CD4-positive, alpha-beta T cell treated with Interleukin-1 beta for 1 hour (primary cell): ENCODE measurements around the gene COL27A1.
A peak's percentile ranks its signal among the peaks of the same experiment; 100 is the strongest.

Experiments used
- DNase-seq, 2 donors: peaks; one replicate each; pipeline ENCODE4 v3.0.0-alpha.2; 2020 to 2022

The COL27A1 gene

DNA sequence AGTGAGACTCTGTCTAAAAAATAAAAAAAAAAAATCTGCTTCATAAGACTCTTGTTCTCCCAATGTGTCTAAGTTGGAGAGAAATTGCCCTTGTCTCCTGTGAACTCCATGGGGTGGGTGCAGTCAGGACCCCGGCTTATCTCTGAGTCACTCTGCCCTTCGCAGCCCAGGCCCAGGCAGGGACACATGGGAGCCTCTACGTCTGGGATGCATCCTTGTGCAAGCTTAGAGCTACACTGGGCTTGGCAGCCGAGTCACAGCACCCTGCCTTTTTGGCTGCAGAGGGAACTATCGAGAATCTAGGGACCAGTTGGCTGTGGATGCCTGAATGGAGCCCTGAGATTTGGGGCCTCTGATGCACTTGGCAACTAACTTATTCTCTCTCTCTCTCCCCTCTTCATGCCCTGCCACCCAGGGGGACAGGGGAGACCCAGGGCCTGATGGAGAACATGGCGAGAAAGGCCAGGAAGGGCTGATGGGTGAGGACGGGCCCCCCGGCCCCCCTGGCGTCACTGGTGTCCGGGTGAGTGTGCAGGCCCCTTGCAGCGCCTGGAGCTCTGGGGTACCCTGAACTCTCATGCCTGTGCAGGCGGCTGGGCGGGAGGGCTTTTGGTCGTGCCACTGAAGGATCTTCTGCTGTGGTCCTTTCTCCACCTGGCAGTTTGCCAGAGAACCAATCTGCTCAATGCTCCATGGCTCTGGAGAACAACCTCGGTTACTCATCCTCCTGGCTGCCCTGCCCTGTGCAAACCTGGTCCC, 120.1 kb downstream of the COL27A1 start:
- DNase-seq: no peak

DNA sequence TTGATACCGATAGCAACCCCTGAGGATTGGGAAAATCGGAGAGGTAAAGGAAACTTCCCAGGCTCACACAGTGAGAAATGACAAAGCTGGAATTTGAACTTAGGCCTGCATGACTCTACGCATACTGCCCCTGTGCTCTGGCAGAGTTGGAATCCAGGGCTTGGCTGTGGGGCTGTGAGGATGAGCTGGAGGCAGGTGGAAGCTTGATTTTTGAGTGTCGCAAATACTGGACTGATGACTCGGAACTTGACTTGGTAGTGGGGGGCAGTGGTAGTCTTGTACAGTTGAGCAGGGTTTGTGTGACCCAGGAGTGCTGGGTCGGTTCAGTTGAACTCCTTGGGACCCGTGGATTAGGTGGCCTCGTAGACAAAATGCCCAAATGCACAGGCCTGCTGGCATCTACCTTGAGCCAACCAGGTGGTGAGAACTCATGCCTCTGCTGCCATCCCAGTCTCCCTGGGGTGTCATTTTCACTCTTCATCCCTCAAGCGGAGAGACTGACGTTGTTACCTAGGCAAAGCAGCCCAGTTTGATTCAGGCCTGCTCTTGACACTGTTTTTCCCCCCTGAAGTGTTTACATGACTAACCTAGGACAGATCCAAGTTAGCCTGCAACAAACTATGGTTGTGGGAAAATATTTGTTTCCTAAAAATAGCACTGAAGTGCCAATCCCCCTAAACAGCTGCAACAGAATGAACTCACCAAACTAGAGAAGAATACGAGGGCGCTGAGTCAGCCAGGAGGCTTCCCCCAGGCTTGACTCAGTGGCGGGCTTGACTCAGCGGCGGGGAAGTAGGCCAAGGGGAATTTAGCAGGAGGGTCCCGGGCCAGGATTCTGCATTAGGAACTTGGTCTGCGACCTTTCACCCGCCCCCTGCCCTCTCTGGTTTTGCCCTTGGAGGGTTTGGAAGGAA, 121.8 kb downstream of the COL27A1 start:
- DNase-seq: no peak

DNA sequence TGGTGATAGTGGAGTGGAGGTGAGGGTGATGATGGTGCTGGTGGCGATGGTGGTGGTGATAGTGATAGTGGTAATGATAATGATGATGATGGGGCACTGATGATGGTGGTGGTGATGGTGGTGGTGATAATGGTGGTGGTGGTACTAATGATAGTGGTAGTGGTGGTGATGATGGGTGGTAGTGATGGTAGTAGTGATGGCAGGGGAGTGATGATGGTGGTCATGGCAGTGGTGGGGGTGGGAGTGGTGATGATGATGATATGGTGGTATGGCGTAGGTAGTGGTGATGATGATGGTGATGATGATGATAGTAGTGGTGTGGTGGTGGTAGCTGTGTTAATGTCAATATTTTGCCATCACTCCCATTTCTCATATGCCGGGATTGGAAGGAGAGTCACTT, 123.0 kb downstream of the COL27A1 start:
- DNase-seq: no peak

DNA sequence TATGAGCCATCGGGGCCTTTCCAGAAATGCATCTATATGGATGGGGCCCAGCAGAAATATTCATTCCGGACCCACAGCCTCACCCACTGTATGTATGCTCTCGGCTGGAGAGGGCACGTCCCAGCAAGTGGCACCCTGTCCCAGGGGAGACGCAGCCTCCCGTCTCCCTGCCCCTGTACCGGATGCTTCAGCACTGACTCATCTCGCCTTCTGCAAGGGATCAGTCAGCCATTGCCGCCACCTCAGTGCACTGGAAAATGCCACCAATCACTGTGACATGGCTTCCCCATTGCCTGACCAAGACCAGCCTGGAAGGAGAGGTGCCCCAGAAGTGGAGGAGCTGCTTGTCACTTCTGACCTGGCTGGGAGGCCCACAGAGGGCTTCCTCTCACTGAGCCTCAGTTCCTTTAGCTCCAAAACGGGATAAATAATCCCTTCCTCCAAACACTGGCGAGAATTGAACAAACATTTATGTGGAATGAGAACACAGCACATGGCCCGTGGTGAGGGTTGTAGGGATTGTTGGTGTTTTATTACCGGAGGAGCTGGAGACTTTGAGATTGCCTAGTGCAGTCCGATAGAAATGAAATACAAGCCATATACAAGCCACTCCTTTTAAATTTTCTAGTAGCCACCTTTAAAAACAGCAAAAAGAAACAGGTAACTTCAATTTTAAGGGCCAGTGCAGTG, 123.7 kb downstream of the COL27A1 start:
- DNase-seq: no peak

DNA sequence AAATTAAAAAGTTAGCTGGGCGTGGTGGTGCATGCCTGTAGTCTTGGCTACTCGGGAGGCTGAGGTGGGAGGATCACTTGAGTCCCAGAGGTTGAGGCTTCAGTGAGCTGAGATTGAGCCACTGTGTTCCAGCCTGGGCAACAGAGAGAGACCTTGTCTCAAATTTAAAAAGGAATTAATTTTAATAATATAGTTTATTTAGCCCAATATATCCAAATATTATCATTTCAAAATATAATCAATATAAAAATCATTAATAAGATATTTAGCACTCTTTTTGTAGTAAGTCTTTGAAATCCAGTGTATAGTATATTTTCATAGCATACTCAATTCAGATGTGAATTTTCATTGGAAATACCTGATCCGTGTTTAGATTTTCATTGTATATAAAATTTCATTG, 124.4 kb downstream of the COL27A1 start:
- DNase-seq: no peak

DNA sequence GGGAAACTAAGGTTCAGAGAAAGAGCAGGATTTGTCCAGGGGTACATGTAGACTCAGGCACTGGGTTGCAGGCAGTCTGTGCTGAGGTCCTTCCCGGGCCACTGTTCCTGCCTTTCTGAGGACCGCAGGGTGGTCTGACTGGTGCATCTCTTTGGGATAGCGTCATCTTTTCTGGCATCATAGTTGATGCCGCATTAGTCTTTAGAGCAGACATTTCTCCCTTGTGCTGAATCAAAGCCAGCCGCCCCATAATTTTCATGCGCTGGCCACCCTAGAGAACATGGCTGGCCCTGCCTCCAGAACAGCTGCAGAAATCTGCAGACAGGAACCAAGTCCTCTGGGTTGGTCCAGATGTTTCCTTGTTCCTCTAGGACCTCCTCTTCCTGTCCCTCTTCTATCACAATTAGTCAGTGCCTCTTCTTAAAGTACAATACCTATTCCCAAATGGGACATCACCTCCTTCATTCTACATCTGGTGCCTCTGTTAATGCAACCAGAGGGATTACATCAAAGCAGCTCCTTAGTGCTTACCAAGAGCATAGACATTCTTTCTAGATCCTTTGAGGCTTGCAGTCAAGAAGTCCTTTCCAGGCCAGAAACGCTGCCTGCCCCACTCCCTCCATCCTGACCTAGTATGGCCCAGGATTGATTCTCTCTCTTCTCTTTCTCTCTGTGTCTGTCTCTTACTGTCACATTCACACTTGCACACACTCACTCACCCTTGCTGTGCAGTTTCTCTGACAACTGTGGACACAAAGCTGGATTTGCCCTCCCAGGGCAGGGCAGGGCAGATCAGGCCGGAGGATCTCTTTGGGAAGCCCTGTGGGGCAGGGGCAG, 125.5 kb downstream of the COL27A1 start:
- DNase-seq: no peak

DNA sequence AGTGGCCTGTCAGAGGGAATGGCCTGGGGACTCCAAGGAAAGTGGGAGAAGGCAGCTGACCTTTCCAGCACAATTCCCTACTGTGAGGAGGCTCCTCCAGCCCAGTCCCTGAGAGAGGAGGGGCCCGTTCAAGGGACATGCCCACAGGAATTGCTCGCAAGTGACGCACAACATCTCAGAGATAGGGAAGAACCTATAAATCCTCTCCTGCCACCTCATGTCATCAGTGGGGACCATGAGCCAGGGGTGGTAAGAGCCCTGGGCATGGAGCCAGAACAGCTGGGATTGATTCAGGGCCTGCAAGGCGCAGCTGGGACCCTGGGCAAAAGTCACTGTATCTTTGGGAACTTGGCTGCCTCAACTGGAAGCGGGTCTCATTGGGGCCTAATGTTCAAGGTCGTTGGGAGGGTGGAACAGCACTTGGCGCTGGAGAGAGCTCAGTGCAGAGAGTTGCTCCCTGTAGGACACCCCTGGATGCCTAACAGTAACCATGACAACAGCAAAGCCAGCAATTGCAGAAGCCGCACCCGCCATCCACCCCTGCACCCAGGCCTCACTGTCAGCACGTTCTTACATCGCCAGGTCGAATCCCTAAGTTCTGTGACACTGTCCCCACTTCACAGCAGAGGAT, 126.3 kb downstream of the COL27A1 start:
- DNase-seq: no peak

DNA sequence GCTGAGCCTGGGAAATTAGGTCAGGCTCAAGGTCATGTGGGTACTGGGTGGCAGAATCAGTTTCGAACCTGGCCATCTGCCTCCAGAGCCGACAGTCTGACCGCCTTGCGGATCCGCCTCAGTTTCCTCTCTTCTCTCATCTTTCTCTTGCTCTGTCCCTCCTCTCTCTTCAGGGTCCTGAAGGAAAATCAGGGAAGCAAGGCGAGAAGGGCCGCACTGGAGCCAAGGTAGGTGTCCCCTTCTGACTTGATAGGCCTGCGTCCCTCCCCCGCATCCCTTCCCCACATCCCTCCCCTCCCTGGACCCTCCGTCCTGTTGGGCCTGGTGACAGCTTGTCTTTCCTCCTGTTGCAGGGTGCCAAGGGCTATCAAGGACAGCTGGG, 126.8 kb downstream of the COL27A1 start:
- DNase-seq: no peak

DNA sequence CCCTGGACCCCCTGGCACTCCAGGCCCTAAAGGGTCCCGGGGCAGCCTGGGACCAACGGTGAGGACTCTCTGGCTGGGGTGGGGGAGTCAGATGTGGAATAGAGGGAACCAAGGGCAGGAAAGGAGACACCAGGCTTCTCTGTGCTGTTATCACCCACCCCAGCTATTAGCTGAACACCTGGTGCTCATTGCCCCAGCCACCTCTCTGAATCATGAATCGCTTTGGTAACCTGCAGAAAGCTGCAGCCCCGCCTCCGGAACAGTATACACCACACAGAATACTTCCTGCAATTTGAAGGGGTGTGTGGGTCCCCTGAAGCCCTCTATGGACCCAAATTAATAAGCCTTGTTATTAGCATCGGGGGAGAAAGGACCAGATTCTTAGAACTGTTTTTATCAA, 127.2 kb downstream of the COL27A1 start:
- no peak for DNase-seq

DNA sequence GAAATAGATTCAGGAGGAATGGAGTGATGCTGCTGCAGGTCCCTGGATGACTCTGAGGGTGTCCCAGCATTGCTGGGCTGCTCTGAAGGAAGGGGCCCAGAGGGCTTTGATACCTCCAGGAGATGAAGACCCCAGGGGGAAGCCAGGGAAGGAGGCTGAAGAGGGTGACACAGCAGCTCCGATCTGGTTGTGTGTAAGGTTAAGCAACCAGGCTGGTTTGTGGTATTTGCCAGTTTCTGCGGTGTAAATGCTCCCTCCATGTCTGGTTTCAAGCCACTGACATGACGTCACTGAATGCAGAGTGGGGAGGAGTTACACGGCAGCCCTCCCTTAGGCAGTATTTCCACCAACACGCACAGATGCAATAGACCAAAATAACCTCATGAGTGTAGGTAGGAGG, 127.6 kb downstream of the COL27A1 start:
- peak in 1 of 2 donors; percentile 5 for DNase-seq

DNA sequence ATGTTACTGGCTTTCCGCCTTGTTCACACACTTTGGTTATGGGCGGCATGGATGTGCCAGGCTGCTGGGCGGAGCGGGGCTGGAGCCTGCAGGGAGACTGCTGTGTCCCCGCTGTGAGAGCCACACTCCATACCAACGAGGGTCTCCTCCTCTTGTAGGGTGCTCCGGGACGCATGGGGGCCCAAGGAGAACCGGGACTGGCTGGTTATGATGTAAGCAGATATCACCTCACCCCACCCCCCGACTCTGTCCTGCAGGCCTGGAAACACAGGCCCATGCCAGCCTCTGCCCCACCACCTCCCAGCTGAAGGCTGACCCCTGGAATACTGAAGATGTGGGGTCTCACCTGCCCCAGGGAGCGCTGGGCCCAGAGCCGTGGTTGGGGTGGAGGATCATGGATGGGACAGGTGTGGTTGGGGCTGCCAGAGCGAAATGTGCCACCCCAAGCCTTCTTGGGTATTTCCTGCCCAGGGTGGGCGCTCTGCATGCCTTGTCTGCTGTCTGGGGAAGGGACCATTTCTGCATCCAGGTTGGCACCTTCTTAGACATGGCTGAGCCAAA, 128.3 kb downstream of the COL27A1 start:
- no peak for DNase-seq

DNA sequence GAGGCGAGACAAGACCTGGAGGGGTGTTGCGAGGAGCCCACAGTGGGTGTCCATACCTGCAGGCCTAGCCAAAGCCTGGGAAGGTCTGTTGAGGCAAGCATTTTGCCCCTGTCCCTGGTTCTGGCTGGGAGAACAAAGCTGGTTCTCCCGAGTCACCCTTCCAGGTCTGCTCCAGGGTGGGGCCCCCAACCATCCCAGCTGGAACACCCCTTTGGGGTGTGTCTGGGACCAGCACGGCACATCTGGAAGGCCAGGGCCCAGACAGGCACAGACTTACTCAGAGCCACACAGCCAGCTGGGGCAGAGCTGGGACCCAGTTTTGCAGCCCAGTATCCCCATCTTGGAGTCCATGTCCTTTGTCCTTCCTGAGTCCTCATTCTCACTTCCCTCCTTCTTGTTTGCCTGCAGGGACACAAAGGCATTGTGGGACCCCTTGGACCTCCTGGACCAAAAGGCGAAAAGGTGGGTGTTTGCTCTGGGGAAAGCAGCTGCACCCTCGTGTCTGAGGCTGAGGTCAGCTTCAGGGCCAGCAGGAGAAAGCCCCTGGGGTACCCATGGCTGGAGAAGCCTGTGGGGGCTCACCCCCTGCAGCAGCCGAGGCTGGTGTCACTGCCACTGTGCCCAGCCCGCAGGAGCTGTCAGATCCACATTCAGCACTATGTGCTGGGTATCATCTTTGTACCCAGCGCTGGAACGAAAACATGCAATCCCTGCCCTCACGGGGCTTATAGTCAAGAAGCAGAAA, 129.2 kb downstream of the COL27A1 start:
- no peak for DNase-seq

DNA sequence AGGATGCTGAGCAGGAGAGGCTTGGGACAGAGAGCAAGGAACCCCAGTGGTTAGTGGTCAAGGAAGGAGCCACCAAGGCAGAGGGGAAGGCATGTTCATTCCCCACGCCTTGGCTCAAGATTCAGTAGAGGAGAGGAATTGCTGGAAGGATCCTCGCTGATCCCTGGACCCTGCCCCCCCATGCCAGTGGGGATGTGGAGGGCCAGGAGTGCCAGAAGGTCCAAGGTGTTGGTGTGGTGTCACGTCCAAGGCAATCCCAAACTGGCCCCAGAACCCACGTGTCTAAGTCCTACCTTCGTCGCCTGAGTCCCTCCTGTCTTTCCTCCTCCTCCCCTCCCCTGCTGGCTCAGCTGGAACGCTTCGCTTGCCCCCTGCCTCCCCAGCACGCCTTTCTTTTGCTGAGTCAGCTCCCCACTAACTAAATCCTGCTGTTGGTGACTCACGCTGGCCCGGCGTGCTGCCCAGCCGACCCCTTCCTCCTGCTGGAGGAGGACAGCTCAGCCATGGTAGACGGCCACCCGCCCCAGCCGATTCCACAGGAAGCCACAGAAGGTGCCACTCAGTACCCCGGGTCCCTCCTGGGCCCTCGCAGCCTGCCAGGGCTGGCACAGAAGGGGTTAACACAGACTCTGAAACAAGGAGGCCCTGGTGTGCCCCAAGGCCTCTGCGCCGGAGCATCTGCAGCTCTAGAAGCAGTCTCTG, 130.0 kb downstream of the COL27A1 start:
- no peak for DNase-seq

DNA sequence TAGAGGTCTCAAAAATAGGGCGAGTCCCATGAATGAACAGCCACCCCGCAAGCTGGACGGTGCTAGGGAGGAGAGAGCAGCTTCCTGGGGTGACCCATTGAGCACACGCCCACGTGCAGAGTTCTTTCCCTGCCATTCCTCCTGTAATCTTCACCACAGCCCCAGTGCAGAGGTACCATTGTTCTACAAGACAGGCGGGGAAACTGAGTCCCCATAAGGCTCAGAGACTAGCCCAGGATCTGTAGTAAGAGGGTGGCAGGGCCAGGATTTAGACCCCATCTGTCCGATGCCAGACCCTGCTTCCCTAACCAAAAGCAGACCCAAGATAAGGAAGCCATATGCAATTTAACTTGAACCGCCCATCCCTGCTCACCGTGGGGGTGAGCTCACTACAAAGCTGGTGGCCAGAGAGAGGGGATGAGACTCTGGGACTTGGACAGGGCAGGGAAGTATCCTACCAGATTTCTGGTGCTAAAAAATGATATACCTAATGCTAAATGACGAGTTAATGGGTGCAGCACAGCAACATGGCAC, 130.9 kb downstream of the COL27A1 start:
- no peak for DNase-seq

DNA sequence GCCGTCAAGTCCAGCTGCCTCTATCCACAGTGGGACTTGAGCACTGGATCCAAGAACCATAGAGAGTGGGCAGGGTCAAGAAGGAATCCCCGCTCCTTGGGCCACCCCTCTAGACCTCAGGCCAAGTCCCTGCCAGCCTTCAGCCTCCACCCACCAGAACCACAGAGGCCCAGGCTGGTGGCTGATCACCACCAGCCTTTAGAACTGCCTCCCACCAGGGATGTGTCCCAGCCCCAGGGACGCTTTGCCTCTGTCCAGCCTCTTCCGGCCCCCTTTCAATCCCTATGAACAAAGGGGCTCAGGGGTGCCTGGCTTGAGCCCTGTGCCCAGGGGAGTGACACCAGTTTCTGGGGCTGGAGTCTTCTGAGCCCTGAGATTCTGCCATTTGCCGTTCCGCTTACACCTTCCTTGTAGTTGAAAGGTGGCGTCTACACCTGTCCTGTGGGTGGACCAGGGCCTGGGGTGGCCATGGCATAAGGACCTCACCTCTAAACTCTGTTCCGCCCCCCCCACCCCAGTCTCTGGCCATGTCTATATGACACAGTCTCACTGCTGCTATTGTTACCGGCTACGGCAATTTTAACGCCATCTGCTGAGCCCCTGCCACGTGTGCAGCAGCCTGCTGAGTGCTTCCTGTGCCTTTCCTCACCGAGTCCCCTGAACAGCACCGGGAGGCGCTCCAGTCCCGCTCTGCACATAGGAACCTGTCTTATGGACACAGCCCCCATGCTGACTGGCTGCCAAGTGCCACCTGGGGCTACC, 131.8 kb downstream of the COL27A1 start:
- no peak for DNase-seq

DNA sequence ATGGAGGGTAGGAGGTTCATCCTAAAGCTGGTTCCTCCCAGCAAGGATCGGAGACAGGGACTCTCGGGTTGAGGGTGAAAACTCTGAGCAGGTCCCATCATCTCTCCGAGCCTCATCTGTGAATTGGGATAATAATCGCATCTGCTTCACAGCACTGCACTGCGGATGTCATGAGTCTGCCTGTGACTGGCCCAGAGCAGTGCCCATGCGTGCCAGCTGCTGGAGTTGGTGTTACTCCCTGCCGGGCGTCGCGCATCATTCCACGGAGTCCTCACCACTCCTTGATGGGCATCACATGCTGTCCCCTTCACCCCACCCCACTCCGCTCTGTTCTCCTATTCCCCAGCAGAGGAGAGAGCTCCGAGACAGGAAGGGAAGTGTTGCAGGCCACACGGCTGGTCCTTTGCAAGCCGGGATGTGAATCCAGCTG, 132.4 kb downstream of the COL27A1 start:
- DNase-seq: no peak

DNA sequence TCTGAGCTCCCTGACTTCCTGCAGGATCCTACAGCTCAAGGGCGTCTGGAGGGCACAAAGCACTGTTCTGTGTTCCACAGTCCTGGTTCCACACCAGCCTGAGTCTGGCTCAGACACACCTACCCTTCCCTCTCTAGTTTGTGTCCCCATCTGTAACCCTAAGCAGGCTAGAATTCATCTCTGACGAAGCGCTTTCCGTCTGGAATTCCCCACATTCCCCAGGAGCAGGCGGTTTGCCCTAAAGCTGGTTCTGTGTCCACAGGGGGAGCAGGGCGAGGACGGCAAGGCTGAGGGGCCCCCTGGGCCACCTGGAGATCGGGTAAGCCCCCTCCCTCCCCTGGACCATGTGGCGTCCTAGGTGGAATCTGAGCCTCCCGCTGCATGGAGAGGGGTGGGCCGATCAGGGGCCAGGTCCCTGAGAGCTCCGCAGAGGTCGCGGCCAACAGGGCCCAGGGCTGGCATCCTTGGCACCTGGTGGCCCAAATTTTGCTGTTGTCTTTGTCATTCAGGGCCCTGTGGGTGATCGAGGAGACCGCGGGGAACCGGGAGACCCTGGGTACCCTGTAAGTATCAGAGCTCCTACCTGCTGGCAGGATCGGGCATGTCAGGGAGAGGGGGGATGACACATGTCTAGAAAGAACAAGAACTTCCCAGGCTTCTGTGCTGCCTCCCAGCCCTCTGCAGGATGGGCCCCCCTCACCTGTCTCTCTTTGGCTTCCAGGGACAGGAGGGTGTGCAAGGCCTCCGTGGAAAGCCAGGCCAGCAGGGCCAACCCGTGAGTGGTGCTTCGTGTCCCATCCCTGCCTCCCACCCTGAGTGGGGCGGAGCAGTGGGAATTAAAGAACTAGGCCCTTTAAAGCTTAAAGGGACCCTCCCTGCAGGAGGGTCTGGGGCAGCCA, 133.1 kb downstream of the COL27A1 start:
- no peak for DNase-seq

DNA sequence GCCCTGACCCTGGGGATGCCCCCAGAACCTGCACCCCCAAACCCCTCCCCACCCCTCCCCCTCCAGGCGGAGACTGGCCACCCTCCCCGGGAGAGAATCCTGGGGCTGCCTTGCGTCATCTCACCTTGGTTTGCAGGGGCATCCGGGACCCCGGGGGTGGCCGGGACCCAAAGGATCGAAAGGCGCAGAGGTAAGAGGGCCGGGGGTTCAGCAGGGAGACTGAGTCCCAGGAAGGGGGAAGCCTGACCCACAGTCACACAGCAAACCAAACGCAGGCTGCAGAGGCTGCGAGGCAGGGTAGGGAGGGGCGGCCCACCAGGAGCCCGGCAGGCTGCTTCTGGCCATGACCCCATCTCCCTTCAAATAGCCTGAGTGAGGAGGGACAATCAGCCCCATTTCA, 133.8 kb downstream of the COL27A1 start:
- DNase-seq: no peak
